ENCODE measurements around the gene TMEM178B. TPM values are rescaled to one million over a fixed set of nuclear protein-coding genes. Genes with fewer than 3 reads are reported as not detected.

Gene TMEM178B
- polyA plus RNA-seq, 1 of the 3 experiments (the other 2 are of a cell fraction) = 0.20 TPM

Small RNAs within 50 kb of the gene (small RNA-seq; reads per million reads assigned to genes)
- gene AC006362.1 = 0 to 0.20 (median 0) reads per million in 7 experiments
- gene RNU4-74P = 0 reads per million in 7 experiments

Other genes with a start within 250 kb of the TMEM178B start
- gene BRAF, start 149.1 kb upstream of the TMEM178B start, polyA plus RNA-seq (2012; rRNA removed) = 5.2 and 6.7 TPM in 2 replicates
- gene MRPS33, start 59.1 kb upstream of the TMEM178B start, polyA plus RNA-seq (2012; rRNA removed) = 88.8 and 95.5 TPM in 2 replicates

Data from SK-N-SH (cell line).